WTC11 (cell line): ENCODE results near the gene LCN1. TPM values are rescaled to one million over a fixed set of nuclear protein-coding genes. Genes with fewer than 3 reads are reported as not detected.
A peak's percentile ranks its signal among the peaks of the same experiment; 100 is the strongest.

Experiments used
- ATAC-seq: fragments of 200-7000 bp; cut with Tn5 transposase; 2 replicates; pipeline ENCODE4 v1.10.0; 2021; ENCODE audit warnings: mild to moderate bottlenecking, moderate library complexity
- CTCF ChIA-PET: fragments of 300-600 bp; sonication (Branson Sonifier 250); formaldehyde crosslinking; loops from one replicate; lab custom pipeline; 2021; ENCODE audit warnings: antibody characterized with exemption; lab: Charles Lee
- POLR2A ChIA-PET: fragments of 350-600 bp; sonication (Branson Sonifier 250); formaldehyde crosslinking; loops from one replicate; lab custom pipeline; 2021; ENCODE audit warnings: antibody characterized with exemption; lab: Charles Lee
- DNase-seq: peaks from one replicate; pipeline ENCODE4 v3.0.0; 2021; ENCODE audit warnings: low spot score
- H3K27ac Mint-ChIP-seq: 2 replicates; pipeline ENCODE4 v1.8.0; 2021; ENCODE audit warnings: mixed read lengths
- H3K27me3 Mint-ChIP-seq: 2 replicates; pipeline ENCODE4 v1.8.0; 2021; ENCODE audit warnings: low read depth, mild to moderate bottlenecking, moderate library complexity, mixed read lengths
- H3K36me3 Mint-ChIP-seq: 2 replicates; pipeline ENCODE4 v1.8.0; 2021; ENCODE audit warnings: mixed read lengths
- H3K4me1 Mint-ChIP-seq: 2 replicates; pipeline ENCODE4 v1.8.0; 2022; ENCODE audit warnings: mixed read lengths
- H3K4me3 Mint-ChIP-seq: 2 replicates; pipeline ENCODE4 v1.8.0; 2021; ENCODE audit warnings: mild to moderate bottlenecking, moderate library complexity, mixed read lengths
- H3K9me3 Mint-ChIP-seq: 2 replicates; pipeline ENCODE4 v1.8.0; 2021; ENCODE audit warnings: mixed read lengths
- CREM ChIP-seq: sonication (generic); formaldehyde crosslinking; IDR thresholded peaks from 2 replicates; pipeline ENCODE4 v1.8.1; 2022; ENCODE audit warnings: mild to moderate bottlenecking, missing genetic modification reagents, moderate library complexity
- EMX1 ChIP-seq: fragments of 250-450 bp; sonication (Bioruptor Pico); IDR thresholded peaks from 2 replicates; pipeline ENCODE4 v1.8.0; 2021; ENCODE audit warnings: mild to moderate bottlenecking
- FOXJ3 ChIP-seq: sonication (generic); formaldehyde crosslinking; IDR thresholded peaks from 2 replicates; pipeline ENCODE4 v1.9.0; 2021; ENCODE audit warnings: missing genetic modification reagents, mild to moderate bottlenecking, borderline replicate concordance
- FOXK1 ChIP-seq: sonication (generic); formaldehyde crosslinking; IDR thresholded peaks from 2 replicates; pipeline ENCODE4 v1.8.0; 2022; ENCODE audit warnings: mild to moderate bottlenecking, moderate library complexity, missing genetic modification reagents
- MXD4 ChIP-seq: fragments of 250-450 bp; sonication (Bioruptor Pico); IDR thresholded peaks from 2 replicates; pipeline ENCODE4 v1.8.0; 2021; ENCODE audit warnings: mild to moderate bottlenecking, moderate library complexity, borderline replicate concordance
- NFATC4 ChIP-seq: fragments of 250-450 bp; sonication (Bioruptor Pico); IDR thresholded peaks from 2 replicates; pipeline ENCODE4 v1.9.0; 2021; ENCODE audit warnings: mild to moderate bottlenecking
- NFE2L1 ChIP-seq: sonication (generic); formaldehyde crosslinking; IDR thresholded peaks from 2 replicates; pipeline ENCODE4 v1.8.1; 2023; ENCODE audit warnings: missing genetic modification reagents
- NR2C2 ChIP-seq: sonication (generic); formaldehyde crosslinking; IDR thresholded peaks from 2 replicates; pipeline ENCODE4 v1.8.0; 2022; ENCODE audit warnings: mild to moderate bottlenecking, missing genetic modification reagents
- NR3C1 ChIP-seq: sonication (generic); formaldehyde crosslinking; conservative IDR thresholded peaks from 2 replicates; pipeline ENCODE4 v1.8.1; 2023; ENCODE audit warnings: low read depth, mild to moderate bottlenecking, missing genetic modification reagents
- TEAD1 ChIP-seq: sonication (generic); formaldehyde crosslinking; IDR thresholded peaks from 2 replicates; pipeline ENCODE4 v1.8.0; 2022; ENCODE audit warnings: mild to moderate bottlenecking, missing genetic modification reagents
- TP53 ChIP-seq: sonication (generic); formaldehyde crosslinking; IDR thresholded peaks from 2 replicates; pipeline ENCODE4 v1.8.1; 2023; ENCODE audit warnings: mild to moderate bottlenecking, missing genetic modification reagents
- total RNA-seq: library from RNA; stranded (reverse); gene quantifications from 3 replicates; pipeline ENCODE4 v1.2.3, GENCODE V29; 2021
- TF ChIP-seq, protein P1 (sequence below): fragments of 200-600 bp; IDR thresholded peaks from 2 replicates; pipeline ENCODE4 v1.8.0; 2022; ENCODE audit warnings: antibody characterized with exemption
- TF ChIP-seq, protein P2 (sequence below): sonication (generic); formaldehyde crosslinking; conservative IDR thresholded peaks from 2 replicates; pipeline ENCODE4 v1.8.1; 2022; ENCODE audit warnings: mild to moderate bottlenecking, missing genetic modification reagents
- TF ChIP-seq, protein P3 (sequence below): sonication (generic); formaldehyde crosslinking; IDR thresholded peaks from 2 replicates; pipeline ENCODE4 v1.8.0; 2023; ENCODE audit warnings: missing genetic modification reagents
- TF ChIP-seq, protein P4 (sequence below): sonication (generic); formaldehyde crosslinking; IDR thresholded peaks from 2 replicates; pipeline ENCODE4 v1.8.1; 2022; ENCODE audit warnings: mild to moderate bottlenecking, moderate library complexity, missing genetic modification reagents
- TF ChIP-seq, protein P5 (sequence below): fragments of 250-450 bp; sonication (Bioruptor Pico); IDR thresholded peaks from 2 replicates; pipeline ENCODE4 v1.9.0; 2021; ENCODE audit warnings: moderate library complexity, mild to moderate bottlenecking, inconsistent platforms, borderline replicate concordance

The LCN1 gene
- total RNA-seq, 1 experiment from 2014 or later, result not detected

DNA sequence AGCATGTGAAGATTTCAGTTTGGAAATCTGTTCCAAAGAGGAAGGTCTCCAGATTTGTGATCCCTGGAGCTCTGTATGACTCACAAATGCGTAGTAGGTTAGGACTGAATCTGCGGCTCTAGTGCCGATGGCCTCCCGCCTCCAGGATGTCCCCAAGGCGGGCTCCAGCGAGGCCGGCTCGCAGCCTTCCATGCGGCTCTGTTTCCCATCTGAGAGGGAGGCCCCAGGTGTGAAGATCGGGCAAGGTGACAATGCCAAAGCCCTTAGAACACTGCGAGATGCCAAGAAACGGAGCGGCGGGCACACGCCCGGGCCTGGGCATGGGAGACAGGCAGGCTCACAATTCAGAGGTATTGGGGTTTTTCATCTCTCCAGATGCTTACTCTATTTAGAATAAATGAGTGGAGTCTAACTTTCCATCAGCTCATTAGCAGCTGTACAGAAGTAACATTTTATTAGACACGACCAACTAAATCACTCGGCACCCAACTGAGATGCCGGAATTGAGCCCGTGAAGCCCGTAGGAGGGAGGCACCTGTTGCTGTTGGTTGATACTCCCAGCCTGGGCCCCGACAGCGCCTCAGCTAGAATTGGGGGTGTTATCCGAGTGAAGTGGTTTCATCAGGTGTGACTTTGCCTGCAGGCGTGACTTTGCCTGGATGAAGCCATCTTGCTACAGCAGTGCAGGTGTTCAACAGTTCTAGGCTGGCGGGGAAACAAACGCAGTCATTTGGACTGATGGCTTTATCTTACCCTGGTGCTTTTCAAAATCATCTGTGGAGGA is 28.2 kb upstream of the LCN1 start:
- Mint-ChIP-seq H3K4me1 (0 out of 2 replicates have a peak, but pooled peaks cover 4% of the 10 kb centered on the region), H3K27me3 (no peaks in the 10 kb centered on the region), H3K36me3 (peaks cover 9% of the 10 kb centered on the region), H3K4me3 (no peak overlapping the region), H3K9me3 (no peaks in the 10 kb centered on the region), H3K27ac (no peak overlapping the region)
- POLR2A ChIA-PET, result no interaction called here
- no peak for ATAC-seq
- TF ChIP-seq FOXJ3 (CRISPR knock-in tag), result no peak
- TF ChIP-seq NFE2L1 (CRISPR knock-in tag), result no peak
- TF ChIP-seq EMX1 (CRISPR knock-in tag), result no peak
- TF ChIP-seq CREM (CRISPR knock-in tag), result no peak
- TF ChIP-seq TP53, result no peak
- CTCF ChIA-PET, result interaction anchor here (0.6 to 0.7 kb wide), 3 partner anchors 11 to 257 kb away, joined by 3 to 5 read pairs (median 3); no protein-coding TSS in a partner anchor
- DNase-seq, result no peak

DNA sequence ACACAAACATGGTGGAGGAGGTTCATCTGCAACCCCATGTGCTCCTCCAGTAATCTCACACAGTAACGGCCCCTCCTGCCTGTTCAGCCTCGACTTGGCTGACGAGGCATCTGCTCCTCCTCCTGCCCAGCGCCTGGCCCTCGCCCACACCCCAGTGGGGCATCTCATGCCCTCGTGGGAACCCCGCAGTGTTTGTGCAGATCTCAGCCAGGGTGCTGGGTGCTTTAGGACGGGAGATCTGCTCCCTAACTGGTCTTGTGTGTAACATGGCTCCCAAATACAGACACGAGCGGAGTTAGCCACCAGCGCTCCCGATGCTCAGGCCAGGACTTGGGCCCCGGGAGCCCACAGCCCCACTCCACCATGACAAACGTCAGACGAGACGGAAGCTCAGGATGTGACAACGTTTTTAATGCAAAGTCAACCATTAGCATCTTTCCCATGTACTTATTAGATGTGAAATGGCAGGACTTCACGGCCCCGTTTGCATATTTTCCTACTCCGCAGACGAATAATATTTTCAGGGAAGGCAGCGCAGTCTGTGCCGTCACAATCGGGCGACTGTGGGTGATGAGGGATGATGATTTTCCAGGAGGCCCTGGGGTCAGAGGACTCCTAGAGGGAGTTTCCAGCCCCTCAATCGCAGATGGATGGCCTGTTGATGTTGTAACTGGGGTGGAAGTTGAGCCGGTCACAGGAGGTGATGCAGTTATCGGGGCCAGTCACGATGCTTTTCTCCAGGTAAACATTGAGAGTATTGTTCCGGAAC is 26.3 kb upstream of the LCN1 start:
- POLR2A ChIA-PET, result no interaction called here
- peaks cover 10% of the 10 kb centered on the region; the same call in 1 of the 2 replicates for H3K4me1 Mint-ChIP-seq
- ATAC-seq (no peak), DNase-seq (no peak)
- H3K27ac Mint-ChIP-seq, result peak overlapping the region; percentile 22; the same call in 1 of the 2 replicates
- no peaks in the 10 kb centered on the region for H3K36me3 Mint-ChIP-seq
- TF ChIP-seq, protein P1, sequence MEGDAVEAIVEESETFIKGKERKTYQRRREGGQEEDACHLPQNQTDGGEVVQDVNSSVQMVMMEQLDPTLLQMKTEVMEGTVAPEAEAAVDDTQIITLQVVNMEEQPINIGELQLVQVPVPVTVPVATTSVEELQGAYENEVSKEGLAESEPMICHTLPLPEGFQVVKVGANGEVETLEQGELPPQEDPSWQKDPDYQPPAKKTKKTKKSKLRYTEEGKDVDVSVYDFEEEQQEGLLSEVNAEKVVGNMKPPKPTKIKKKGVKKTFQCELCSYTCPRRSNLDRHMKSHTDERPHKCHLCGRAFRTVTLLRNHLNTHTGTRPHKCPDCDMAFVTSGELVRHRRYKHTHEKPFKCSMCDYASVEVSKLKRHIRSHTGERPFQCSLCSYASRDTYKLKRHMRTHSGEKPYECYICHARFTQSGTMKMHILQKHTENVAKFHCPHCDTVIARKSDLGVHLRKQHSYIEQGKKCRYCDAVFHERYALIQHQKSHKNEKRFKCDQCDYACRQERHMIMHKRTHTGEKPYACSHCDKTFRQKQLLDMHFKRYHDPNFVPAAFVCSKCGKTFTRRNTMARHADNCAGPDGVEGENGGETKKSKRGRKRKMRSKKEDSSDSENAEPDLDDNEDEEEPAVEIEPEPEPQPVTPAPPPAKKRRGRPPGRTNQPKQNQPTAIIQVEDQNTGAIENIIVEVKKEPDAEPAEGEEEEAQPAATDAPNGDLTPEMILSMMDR, result no peak
- TF ChIP-seq FOXK1 (CRISPR knock-in tag) (no peak), TEAD1 (no peak), CREM (CRISPR knock-in tag) (no peak), NR3C1 (CRISPR knock-in tag) (no peak), MXD4 (CRISPR knock-in tag) (no peak), NFATC4 (CRISPR knock-in tag) (no peak), NR2C2 (CRISPR knock-in tag) (no peak)
- TF ChIP-seq, protein P2, sequence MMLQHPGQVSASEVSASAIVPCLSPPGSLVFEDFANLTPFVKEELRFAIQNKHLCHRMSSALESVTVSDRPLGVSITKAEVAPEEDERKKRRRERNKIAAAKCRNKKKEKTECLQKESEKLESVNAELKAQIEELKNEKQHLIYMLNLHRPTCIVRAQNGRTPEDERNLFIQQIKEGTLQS (CRISPR knock-in tag), result no peak
- TF ChIP-seq, protein P3, sequence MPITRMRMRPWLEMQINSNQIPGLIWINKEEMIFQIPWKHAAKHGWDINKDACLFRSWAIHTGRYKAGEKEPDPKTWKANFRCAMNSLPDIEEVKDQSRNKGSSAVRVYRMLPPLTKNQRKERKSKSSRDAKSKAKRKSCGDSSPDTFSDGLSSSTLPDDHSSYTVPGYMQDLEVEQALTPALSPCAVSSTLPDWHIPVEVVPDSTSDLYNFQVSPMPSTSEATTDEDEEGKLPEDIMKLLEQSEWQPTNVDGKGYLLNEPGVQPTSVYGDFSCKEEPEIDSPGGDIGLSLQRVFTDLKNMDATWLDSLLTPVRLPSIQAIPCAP (CRISPR knock-in tag), result no peak
- TF ChIP-seq, protein P4, sequence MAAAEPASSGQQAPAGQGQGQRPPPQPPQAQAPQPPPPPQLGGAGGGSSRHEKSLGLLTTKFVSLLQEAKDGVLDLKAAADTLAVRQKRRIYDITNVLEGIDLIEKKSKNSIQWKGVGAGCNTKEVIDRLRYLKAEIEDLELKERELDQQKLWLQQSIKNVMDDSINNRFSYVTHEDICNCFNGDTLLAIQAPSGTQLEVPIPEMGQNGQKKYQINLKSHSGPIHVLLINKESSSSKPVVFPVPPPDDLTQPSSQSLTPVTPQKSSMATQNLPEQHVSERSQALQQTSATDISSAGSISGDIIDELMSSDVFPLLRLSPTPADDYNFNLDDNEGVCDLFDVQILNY (CRISPR knock-in tag), result no peak
- TF ChIP-seq, protein P5, sequence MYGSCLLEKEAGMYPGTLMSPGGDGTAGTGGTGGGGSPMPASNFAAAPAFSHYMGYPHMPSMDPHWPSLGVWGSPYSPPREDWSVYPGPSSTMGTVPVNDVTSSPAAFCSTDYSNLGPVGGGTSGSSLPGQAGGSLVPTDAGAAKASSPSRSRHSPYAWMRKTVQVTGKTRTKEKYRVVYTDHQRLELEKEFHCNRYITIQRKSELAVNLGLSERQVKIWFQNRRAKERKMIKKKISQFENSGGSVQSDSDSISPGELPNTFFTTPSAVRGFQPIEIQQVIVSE (CRISPR knock-in tag), result no peak
- H3K9me3 Mint-ChIP-seq, result no peaks in the 10 kb centered on the region
- no peak overlapping the region for H3K4me3 Mint-ChIP-seq
- CTCF ChIA-PET, result no interaction called here
- no peaks in the 10 kb centered on the region for H3K27me3 Mint-ChIP-seq
